Measurements from ENCODE around the gene TMEM17. TPM values are rescaled to one million over a fixed set of nuclear protein-coding genes. Genes with fewer than 3 reads are reported as not detected.

Gene TMEM17
- total RNA-seq, 2 experiments from 2014 or later, result 0.18 to 0.25 TPM

GRCh38 chr2:62505109-62505749, 766 bp downstream of the TMEM17 start:
- intact Hi-C loops (cut with DNase I, micrococcal nuclease), result loop anchor here in 1 of 2 experiments (2.0 kb wide), 1 partner anchor 200 kb away; the partner anchor contains the start of gene EHBP1
- POLR2A ChIA-PET, result interaction anchor here (0.5 kb wide), 1 partner anchor 14 kb away, joined by 3 read pairs; no protein-coding TSS in a partner anchor
- peaks cover 19% of the 10 kb centered on the region for H3K27me3 Mint-ChIP-seq
- no peak for ATAC-seq
- H3K4me3 Mint-ChIP-seq, result peak overlapping the region; percentile 70
- no peaks in the 10 kb centered on the region for H3K9me3 Mint-ChIP-seq (ENCODE audit: low read depth)
- peaks cover 8% of the 10 kb centered on the region for H3K4me1 Mint-ChIP-seq
- CTCF ChIA-PET, result interaction anchor here (1.1 to 2.0 kb wide), 2 partner anchors 10 to 200 kb away, joined by 3 to 5 read pairs; partner anchors contain the start of gene EHBP1
- no peak overlapping the region for H3K27ac Mint-ChIP-seq
- H3K36me3 Mint-ChIP-seq (ENCODE audit: low read depth), result no peaks in the 10 kb centered on the region
- no peak for DNase-seq

GRCh38 chr2:62504657-62505056, 1.3 kb downstream of the TMEM17 start:
- ChIA-PET CTCF (interaction anchor here (0.8 kb wide), 1 partner anchor 22 kb away, joined by 3 read pairs; no protein-coding TSS in a partner anchor), POLR2A (no interaction called here)
- H3K27me3 Mint-ChIP-seq, result peaks cover 19% of the 10 kb centered on the region
- intact Hi-C loops (cut with DNase I, micrococcal nuclease), result loop anchor here in 1 of 2 experiments (2.0 kb wide), 1 partner anchor 200 kb away; the partner anchor contains the start of gene EHBP1
- no peaks in the 10 kb centered on the region for H3K9me3 Mint-ChIP-seq (ENCODE audit: low read depth)
- H3K36me3 Mint-ChIP-seq (ENCODE audit: low read depth), result no peaks in the 10 kb centered on the region
- ATAC-seq (no peak), DNase-seq (no peak)
- H3K4me1 Mint-ChIP-seq, result peaks cover 8% of the 10 kb centered on the region
- H3K4me3 Mint-ChIP-seq, result no peak overlapping the region
- H3K27ac Mint-ChIP-seq, result no peak overlapping the region

GRCh38 chr2:62501794-62502500, 4.0 kb downstream of the TMEM17 start:
- no peak overlapping the region for H3K27ac Mint-ChIP-seq
- no peaks in the 10 kb centered on the region for H3K36me3 Mint-ChIP-seq (ENCODE audit: low read depth)
- ChIA-PET CTCF (no interaction called here), POLR2A (no interaction called here)
- peaks cover 8% of the 10 kb centered on the region for H3K4me1 Mint-ChIP-seq
- ATAC-seq (no peak), DNase-seq (no peak)
- intact Hi-C loops (cut with DNase I, micrococcal nuclease), result no loop called here
- peaks cover 9% of the 10 kb centered on the region for H3K27me3 Mint-ChIP-seq
- H3K9me3 Mint-ChIP-seq (ENCODE audit: low read depth), result no peaks in the 10 kb centered on the region
- H3K4me3 Mint-ChIP-seq, result no peak overlapping the region

GRCh38 chr2:62501069-62501468, 4.9 kb downstream of the TMEM17 start:
- DNase-seq (no peak), ATAC-seq (no peak)
- Mint-ChIP-seq H3K4me3 (no peak overlapping the region), H3K4me1 (peaks cover 3% of the 10 kb centered on the region), H3K36me3 (ENCODE audit: low read depth) (no peaks in the 10 kb centered on the region), H3K27ac (no peak overlapping the region), H3K27me3 (peaks cover 9% of the 10 kb centered on the region), H3K9me3 (ENCODE audit: low read depth) (no peaks in the 10 kb centered on the region)
- intact Hi-C loops (cut with DNase I, micrococcal nuclease), result no loop called here
- POLR2A ChIA-PET, result no interaction called here
- CTCF ChIA-PET, result no interaction called here

GRCh38 chr2:62499430-62500060, 6.5 kb downstream of the TMEM17 start:
- POLR2A ChIA-PET, result no interaction called here
- CTCF ChIA-PET, result no interaction called here
- DNase-seq (no peak), ATAC-seq (no peak)
- H3K9me3 Mint-ChIP-seq (ENCODE audit: low read depth), result no peaks in the 10 kb centered on the region
- H3K27ac Mint-ChIP-seq, result no peak overlapping the region
- peaks cover 5% of the 10 kb centered on the region for H3K27me3 Mint-ChIP-seq
- no peaks in the 10 kb centered on the region for H3K36me3 Mint-ChIP-seq (ENCODE audit: low read depth)
- no peak overlapping the region for H3K4me3 Mint-ChIP-seq
- no peaks in the 10 kb centered on the region for H3K4me1 Mint-ChIP-seq
- intact Hi-C loops (cut with DNase I, micrococcal nuclease), result no loop called here

GRCh38 chr2:62498739-62499138, 7.3 kb downstream of the TMEM17 start:
- intact Hi-C loops (cut with DNase I, micrococcal nuclease), result no loop called here
- POLR2A ChIA-PET, result no interaction called here
- H3K27me3 Mint-ChIP-seq, result peaks cover 1% of the 10 kb centered on the region
- DNase-seq, result no peak
- CTCF ChIA-PET, result no interaction called here
- ATAC-seq, result no peak
- no peaks in the 10 kb centered on the region for H3K4me1 Mint-ChIP-seq
- H3K4me3 Mint-ChIP-seq, result no peak overlapping the region
- no peaks in the 10 kb centered on the region for H3K36me3 Mint-ChIP-seq (ENCODE audit: low read depth)
- no peak overlapping the region for H3K27ac Mint-ChIP-seq
- H3K9me3 Mint-ChIP-seq (ENCODE audit: low read depth), result no peaks in the 10 kb centered on the region

- H3K36me3 Mint-ChIP-seq (ENCODE audit: low read depth), result no peaks in the 10 kb centered on the region
- POLR2A ChIA-PET, result no interaction called here
Observed at GRCh38 chr2:62495761-62496160, 10.2 kb downstream of the TMEM17 start.

GRCh38 chr2:62492048-62492447, 13.9 kb downstream of the TMEM17 start:
- Mint-ChIP-seq H3K27ac (no peak overlapping the region), H3K36me3 (ENCODE audit: low read depth) (no peaks in the 10 kb centered on the region), H3K9me3 (ENCODE audit: low read depth) (no peaks in the 10 kb centered on the region), H3K27me3 (no peaks in the 10 kb centered on the region), H3K4me1 (no peaks in the 10 kb centered on the region), H3K4me3 (no peak overlapping the region)
- ChIA-PET POLR2A (interaction anchor here (0.7 kb wide), 1 partner anchor 13 kb away, joined by 3 read pairs; no protein-coding TSS in a partner anchor), CTCF (interaction anchor here (0.7 kb wide), 1 partner anchor 930 kb away, joined by 3 read pairs; no protein-coding TSS in a partner anchor)
- ATAC-seq (no peak), DNase-seq (no peak)
- intact Hi-C loops (cut with DNase I, micrococcal nuclease), result no loop called here

More at GRCh38 chr2:62495761-62496160, 10.2 kb downstream of the TMEM17 start:
- DNase-seq (no peak), ATAC-seq (no peak)
- Mint-ChIP-seq H3K27ac (no peak overlapping the region), H3K9me3 (ENCODE audit: low read depth) (no peaks in the 10 kb centered on the region), H3K4me3 (no peak overlapping the region), H3K27me3 (no peaks in the 10 kb centered on the region), H3K4me1 (no peaks in the 10 kb centered on the region)
- CTCF ChIA-PET, result interaction anchor here (1.0 to 1.8 kb wide), 4 partner anchors 9 to 165 kb away, joined by 3 to 5 read pairs (median 4); partner anchors contain the start of gene TMEM17
- intact Hi-C loops (cut with DNase I, micrococcal nuclease), result no loop called here

GRCh38 chr2:62489702-62490101, 16.3 kb downstream of the TMEM17 start:
- Mint-ChIP-seq H3K4me1 (no peaks in the 10 kb centered on the region), H3K27ac (no peak overlapping the region), H3K9me3 (ENCODE audit: low read depth) (no peaks in the 10 kb centered on the region), H3K27me3 (no peaks in the 10 kb centered on the region), H3K36me3 (ENCODE audit: low read depth) (no peaks in the 10 kb centered on the region), H3K4me3 (no peak overlapping the region)
- DNase-seq (no peak), ATAC-seq (no peak)
- ChIA-PET CTCF (no interaction called here), POLR2A (no interaction called here)
- intact Hi-C loops (cut with DNase I, micrococcal nuclease), result no loop called here

- H3K27ac Mint-ChIP-seq, result no peak overlapping the region
- intact Hi-C loops (cut with DNase I, micrococcal nuclease), result no loop called here
- ChIA-PET POLR2A (no interaction called here), CTCF (interaction anchor here (0.7 kb wide), 1 partner anchor 18 kb away, joined by 3 read pairs; no protein-coding TSS in a partner anchor)
- no peaks in the 10 kb centered on the region for H3K36me3 Mint-ChIP-seq (ENCODE audit: low read depth)
- no peaks in the 10 kb centered on the region for H3K4me1 Mint-ChIP-seq
- ATAC-seq, result no peak
- no peaks in the 10 kb centered on the region for H3K9me3 Mint-ChIP-seq (ENCODE audit: low read depth)
- H3K27me3 Mint-ChIP-seq, result no peaks in the 10 kb centered on the region
- no peak overlapping the region for H3K4me3 Mint-ChIP-seq
- DNase-seq, result no peak
Observed at GRCh38 chr2:62489162-62489561, 16.8 kb downstream of the TMEM17 start.

- no peaks in the 10 kb centered on the region for H3K4me1 Mint-ChIP-seq
- H3K36me3 Mint-ChIP-seq (ENCODE audit: low read depth), result no peaks in the 10 kb centered on the region
- ATAC-seq, result no peak
- POLR2A ChIA-PET, result no interaction called here
- no peak for DNase-seq
- H3K9me3 Mint-ChIP-seq (ENCODE audit: low read depth), result no peaks in the 10 kb centered on the region
- H3K27ac Mint-ChIP-seq, result no peak overlapping the region
- H3K27me3 Mint-ChIP-seq, result no peaks in the 10 kb centered on the region
- H3K4me3 Mint-ChIP-seq, result no peak overlapping the region
- intact Hi-C loops (cut with DNase I, micrococcal nuclease), result no loop called here
- CTCF ChIA-PET, result no interaction called here
Observed at GRCh38 chr2:62486439-62486765, 19.6 kb downstream of the TMEM17 start.

Measured in activated CD4-positive, alpha-beta T cell treated with anti-CD3 and anti-CD28 coated beads for 36 hours (primary cell).